ENCODE data around the gene ABLIM2. TPM values are rescaled to one million over a fixed set of nuclear protein-coding genes. Genes with fewer than 3 reads are reported as not detected.

The ABLIM2 gene
- total and polyA plus RNA-seq, 2 experiments from 2014 or later = 1.5 to 4.3 TPM

GRCh38 chr4:8155660-8156421, 2.8 kb downstream of the ABLIM2 start:
- Histone ChIP-seq H2AFZ (no peak overlapping the region), H3K36me3 (ENCODE audit: insufficient read depth) (no peaks in the 10 kb centered on the region), H3K27ac (ENCODE audit: low read depth) (no peak overlapping the region), H3K27me3 (ENCODE audit: insufficient read depth) (peaks cover 29% of the 10 kb centered on the region), H3K4me1 (ENCODE audit: insufficient read depth) (no peaks in the 10 kb centered on the region), H4K20me1 (replicated peaks; ENCODE audit: insufficient read depth) (no peaks in the 10 kb centered on the region), H3K4me2 (no peak overlapping the region), H3F3A (replicated peaks; ENCODE audit: low read depth) (no peaks in the 10 kb centered on the region), H3K9me2 (ENCODE audit: insufficient read depth) (no peaks in the 10 kb centered on the region), H3K4me3 (no peak overlapping the region), H3K79me2 (replicated peaks; ENCODE audit: insufficient read depth) (no peaks in the 10 kb centered on the region)
- Mint-ChIP-seq H3K27ac (no peak overlapping the region), H3K4me3 (no peak overlapping the region), H3K4me1 (peaks cover 16% of the 10 kb centered on the region), H3K9me3 (no peaks in the 10 kb centered on the region), H3K36me3 (ENCODE audit: low read depth) (no peaks in the 10 kb centered on the region), H3K27me3 (ENCODE audit: insufficient read depth, low read depth, poor library complexity) (peaks cover 28% of the 10 kb centered on the region)
- TF ChIP-seq EZH2 (IDR thresholded peaks at IDR 0.05; ENCODE audit: low read depth, unreplicated experiment) = no peak
- TF ChIP-seq ZNF462 (CRISPR knock-in tag; IDR thresholded peaks at IDR 0.05) = no peak
- peak; percentile 8 to 34; a peak in 2 of 4 replicates for TF ChIP-seq CTCF (conservative IDR thresholded peaks at IDR 0.05; ENCODE audit: low read depth in 2 of 2)
- DNase-seq (ENCODE audit: low spot score) = peak; percentile 33
- ATAC-seq = no peak
